ENCODE results near the gene GALNT11. TPM values are rescaled to one million over a fixed set of nuclear protein-coding genes. Genes with fewer than 3 reads are reported as not detected.

Gene GALNT11
- total RNA-seq, 1 experiment from 2014 or later: 24.1 TPM

DNA sequence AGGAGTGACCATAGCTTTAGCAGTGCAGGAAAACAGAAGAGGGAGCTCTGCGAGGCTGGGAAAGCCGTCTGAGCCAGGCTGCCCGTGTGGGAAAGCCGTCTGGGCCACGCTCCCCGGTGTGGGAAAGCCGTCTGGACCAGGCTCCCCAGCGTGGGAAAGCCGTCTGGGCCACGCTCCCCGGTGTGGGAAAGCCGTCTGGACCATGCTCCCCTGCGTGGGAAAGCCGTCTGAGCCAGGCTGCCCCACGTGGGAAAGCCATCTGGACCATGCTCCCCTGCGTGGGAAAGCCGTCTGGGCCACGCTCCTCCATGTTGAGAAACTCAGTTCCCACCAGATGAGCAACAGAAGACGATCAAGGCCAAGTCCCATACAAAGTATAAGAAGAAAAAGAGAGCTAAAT, 101.8 kb downstream of the GALNT11 start:
- H3K27me3 ChIP-seq (ENCODE audit: insufficient read depth, low read length): no peaks in the 10 kb centered on the region
- H3K4me1 ChIP-seq (ENCODE audit: insufficient read depth, low read length): no peaks in the 10 kb centered on the region
- no peaks in the 10 kb centered on the region; the same call in 1 of the 2 replicates for H3K27me3 Mint-ChIP-seq (ENCODE audit: low read depth)
- H4K20me1 ChIP-seq (ENCODE audit: control insufficient read depth, insufficient read depth, insufficient read length): no peaks in the 10 kb centered on the region
- no peak overlapping the region for H2AFZ ChIP-seq (ENCODE audit: low read length)
- peaks cover 5 to 6% of the 10 kb centered on the region in 2 experiments for H3K4me1 Mint-ChIP-seq
- H3K56ac ChIP-seq (ENCODE audit: insufficient read length, low read depth, low read length): no peak overlapping the region
- H3K4me3 Mint-ChIP-seq: no peak overlapping the region
- H3K79me1 ChIP-seq (ENCODE audit: insufficient read depth, low read depth, low read length, poor library complexity, severe bottlenecking): no peaks in the 10 kb centered on the region
- H3K23me2 ChIP-seq (ENCODE audit: insufficient read length, low read depth, low read length, poor library complexity, severe bottlenecking): no peaks in the 10 kb centered on the region
- no peak overlapping the region for H2BK20ac ChIP-seq (ENCODE audit: low read depth, low read length, poor library complexity, severe bottlenecking)
- no peak overlapping the region for H3K18ac ChIP-seq (ENCODE audit: insufficient read length, low read depth, low read length)
- no peak overlapping the region for H3T11ph ChIP-seq (ENCODE audit: low read length)
- no peak overlapping the region for H3K4me2 ChIP-seq (ENCODE audit: insufficient read depth, insufficient read length, low read length)
- no peak overlapping the region for H4K91ac ChIP-seq (ENCODE audit: insufficient read length, low read depth, low read length)
- no peak overlapping the region for H3K9ac ChIP-seq (ENCODE audit: extremely low read depth, insufficient read length, low read length)
- no peak overlapping the region for H3K23ac ChIP-seq (ENCODE audit: insufficient read length, low read depth, low read length)
- H4K8ac ChIP-seq (replicated peaks; ENCODE audit: insufficient read length, low read depth, low read length): no peak overlapping the region
- no peak overlapping the region for H2BK5ac ChIP-seq (ENCODE audit: insufficient read length, low read length)
- H3K36me3 Mint-ChIP-seq (ENCODE audit: insufficient read depth in 1 of 3, low read depth in 3 of 3): peaks cover 26 to 64% (median 57%) of the 10 kb centered on the region in 3 experiments; a peak in 6 of 7 replicates
- no peak overlapping the region for H3K14ac ChIP-seq (ENCODE audit: insufficient read depth, low read length)
- H2AK5ac ChIP-seq (ENCODE audit: insufficient read length, low read length): no peak overlapping the region
- H3K27ac ChIP-seq (ENCODE audit: insufficient read length, low read depth, low read length): no peak overlapping the region
- no CpG with 5 or more reads among the region's 19 CpGs for WGBS (ENCODE audit: extremely low coverage, insufficient read length, low lambda C conversion rate)
- H3K27ac Mint-ChIP-seq: peak overlapping the region; percentile 3 to 61 (median 6); a peak in 1 of 7 replicates
- H4K5ac ChIP-seq (ENCODE audit: insufficient read length, low read depth, low read length): no peak overlapping the region
- peaks cover 4 to 12% of the 10 kb centered on the region in 2 experiments; a peak in 4 of 5 replicates for H3K9me3 Mint-ChIP-seq
- H3K79me2 ChIP-seq (ENCODE audit: insufficient read depth, low read length): no peaks in the 10 kb centered on the region
- no peak overlapping the region for H3K4ac ChIP-seq (ENCODE audit: low read depth, low read length)
- H3K9me3 ChIP-seq (ENCODE audit: control insufficient read depth, low read depth, low read length): no peaks in the 10 kb centered on the region
- no peak overlapping the region for H2BK15ac ChIP-seq (ENCODE audit: low read depth, low read length)
- H2BK12ac ChIP-seq (ENCODE audit: insufficient read length, low read depth, low read length): no peak overlapping the region
- TF ChIP-seq, protein P1, sequence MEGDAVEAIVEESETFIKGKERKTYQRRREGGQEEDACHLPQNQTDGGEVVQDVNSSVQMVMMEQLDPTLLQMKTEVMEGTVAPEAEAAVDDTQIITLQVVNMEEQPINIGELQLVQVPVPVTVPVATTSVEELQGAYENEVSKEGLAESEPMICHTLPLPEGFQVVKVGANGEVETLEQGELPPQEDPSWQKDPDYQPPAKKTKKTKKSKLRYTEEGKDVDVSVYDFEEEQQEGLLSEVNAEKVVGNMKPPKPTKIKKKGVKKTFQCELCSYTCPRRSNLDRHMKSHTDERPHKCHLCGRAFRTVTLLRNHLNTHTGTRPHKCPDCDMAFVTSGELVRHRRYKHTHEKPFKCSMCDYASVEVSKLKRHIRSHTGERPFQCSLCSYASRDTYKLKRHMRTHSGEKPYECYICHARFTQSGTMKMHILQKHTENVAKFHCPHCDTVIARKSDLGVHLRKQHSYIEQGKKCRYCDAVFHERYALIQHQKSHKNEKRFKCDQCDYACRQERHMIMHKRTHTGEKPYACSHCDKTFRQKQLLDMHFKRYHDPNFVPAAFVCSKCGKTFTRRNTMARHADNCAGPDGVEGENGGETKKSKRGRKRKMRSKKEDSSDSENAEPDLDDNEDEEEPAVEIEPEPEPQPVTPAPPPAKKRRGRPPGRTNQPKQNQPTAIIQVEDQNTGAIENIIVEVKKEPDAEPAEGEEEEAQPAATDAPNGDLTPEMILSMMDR (conservative IDR thresholded peaks at IDR 0.05): no peak
- no peak overlapping the region for H2BK120ac ChIP-seq (ENCODE audit: low read depth, low read length, poor library complexity, severe bottlenecking)
- DNase-seq: no peak
